Muscle layer of duodenum (tissue), 2 donors: ENCODE data around the gene SNX5.

Experiments used
- H3K27ac ChIP-seq: one replicate; pipeline ENCODE4 v1.7.0; 2013; ENCODE audit warnings: mild to moderate bottlenecking, low read length
- H3K27me3 ChIP-seq: one replicate; pipeline ENCODE4 v1.7.0; 2013; ENCODE audit warnings: low read depth, mild to moderate bottlenecking, control low read depth, low read length
- H3K36me3 ChIP-seq, 2 donors: one replicate each; pipeline ENCODE4 v1.7.0; 2013; ENCODE audit warnings: low read length in 2 of 2, control low read depth in 1 of 2, mild to moderate bottlenecking in 1 of 2; ENCODE audit not compliant: insufficient read depth in 2 of 2, control insufficient read depth in 1 of 2
- H3K4me1 ChIP-seq, 2 donors: one replicate each; pipeline ENCODE4 v1.7.0; 2013; ENCODE audit warnings: low read length in 2 of 2, mild to moderate bottlenecking in 2 of 2, control low read depth in 1 of 2, moderate library complexity in 1 of 2; ENCODE audit not compliant: insufficient read depth in 2 of 2, control insufficient read depth in 1 of 2
- H3K4me3 ChIP-seq, 2 donors: one replicate each; pipeline ENCODE4 v1.7.0; 2013; ENCODE audit warnings: low read length in 2 of 2, low read depth in 1 of 2, mild to moderate bottlenecking in 1 of 2
- H3K9me3 ChIP-seq, 2 donors: one replicate each; pipeline ENCODE4 v1.7.0; 2013; ENCODE audit warnings: low read length in 2 of 2, control low read depth in 1 of 2, mild to moderate bottlenecking in 1 of 2; ENCODE audit not compliant: control insufficient read depth in 1 of 2
- donor health status: healthy.

Gene SNX5

DNA sequence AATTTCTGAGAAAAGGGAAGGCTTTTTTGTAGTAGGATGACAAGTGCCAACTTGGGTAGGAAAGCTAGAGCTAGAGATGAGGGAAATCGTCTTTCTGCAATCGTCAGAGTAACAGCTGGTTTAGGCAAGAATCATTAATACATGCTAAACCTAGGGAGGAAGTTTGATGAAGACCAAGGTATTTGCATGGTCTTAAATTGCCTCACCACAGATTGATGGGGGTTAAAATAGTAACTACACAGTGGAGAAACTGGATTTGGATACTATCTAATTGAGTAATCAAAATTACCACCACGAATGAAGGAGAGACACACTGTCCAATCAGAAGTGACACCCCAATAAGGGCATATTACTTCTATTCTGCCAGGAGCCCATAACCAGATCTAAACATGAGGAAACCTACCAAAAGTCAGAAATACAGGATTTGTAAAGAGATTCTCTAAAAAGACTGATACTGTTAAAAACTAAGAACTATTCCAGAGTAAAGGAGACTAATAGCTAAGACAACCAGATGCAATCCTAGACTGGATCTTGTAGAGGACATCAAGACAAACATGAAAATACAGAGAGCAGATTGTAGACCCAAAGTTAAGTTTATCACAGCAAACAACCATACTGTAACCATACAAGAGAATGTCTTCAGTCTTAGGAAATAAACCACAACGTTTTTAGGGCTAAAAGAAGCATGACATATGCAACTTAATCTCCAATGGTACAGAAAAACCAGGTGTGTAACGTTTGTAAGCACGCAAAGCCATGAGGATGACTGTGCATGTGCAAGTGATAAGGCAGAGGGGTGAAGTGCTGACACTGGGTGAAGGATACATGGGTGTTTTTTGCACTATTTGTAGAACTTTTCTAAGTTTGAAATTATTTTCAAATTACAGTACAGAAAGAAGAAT, 21.8 kb downstream of the SNX5 start:
- Histone ChIP-seq H3K27me3 (no peaks in the 10 kb centered on the region), H3K36me3 (peaks cover 74 to 80% of the 10 kb centered on the region in 2 donors), H3K4me3 (no peak overlapping the region), H3K9me3 (no peaks in the 10 kb centered on the region), H3K4me1 (no peaks in the 10 kb centered on the region), H3K27ac (no peak overlapping the region)

DNA sequence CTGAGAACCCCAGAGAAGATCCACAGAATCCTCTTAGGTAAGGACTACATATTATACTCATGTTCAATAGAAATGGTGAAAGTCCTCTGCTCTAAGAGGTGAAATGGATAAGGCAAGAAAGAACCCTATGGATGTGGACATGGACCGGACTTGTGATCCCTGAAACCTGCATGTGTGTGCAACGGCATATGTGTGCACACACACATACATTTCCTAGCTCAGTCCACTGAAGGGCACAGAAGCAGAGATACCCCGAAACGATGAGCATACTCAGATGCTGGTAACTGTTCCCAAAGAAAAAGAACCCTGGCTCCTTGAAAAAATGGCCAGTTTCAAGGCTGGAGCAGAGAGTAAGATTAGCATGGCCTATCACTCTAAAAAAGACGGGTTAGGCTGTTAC, 22.6 kb downstream of the SNX5 start:
- Histone ChIP-seq H3K4me3 (no peak overlapping the region), H3K27ac (no peak overlapping the region), H3K36me3 (peaks cover 70 to 79% of the 10 kb centered on the region in 2 donors), H3K4me1 (no peaks in the 10 kb centered on the region), H3K9me3 (no peaks in the 10 kb centered on the region), H3K27me3 (no peaks in the 10 kb centered on the region)

DNA sequence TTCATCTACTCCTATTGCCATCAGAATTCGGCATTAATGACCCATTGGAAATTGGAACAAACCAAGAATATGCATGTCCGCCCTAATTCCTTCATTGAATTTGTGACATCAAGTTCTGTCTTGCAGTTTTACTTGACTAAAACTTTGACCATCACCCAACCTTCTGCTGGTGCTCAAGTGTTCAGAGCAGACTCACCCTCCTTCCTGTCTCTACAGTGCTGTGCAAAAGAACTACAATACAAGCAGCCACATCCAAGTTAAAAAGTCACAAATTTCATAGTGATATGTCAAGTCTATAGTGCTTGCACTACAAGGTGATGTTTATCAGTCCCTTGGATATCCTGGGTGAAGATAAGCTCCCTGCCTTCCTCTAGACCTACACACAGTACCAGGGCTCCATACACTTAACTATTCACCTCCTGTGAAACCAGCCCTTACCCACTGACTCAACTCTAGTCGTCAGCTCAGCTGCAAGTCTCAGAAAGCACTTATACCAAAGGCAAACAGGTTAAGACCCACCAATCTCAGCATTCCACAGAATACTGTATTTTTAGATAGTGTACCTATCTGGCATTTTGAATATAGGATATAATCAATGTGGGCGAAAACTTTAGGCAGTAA, 23.6 kb downstream of the SNX5 start:
- Histone ChIP-seq H3K27me3 (no peaks in the 10 kb centered on the region), H3K36me3 (peaks cover 60 to 69% of the 10 kb centered on the region in 2 donors), H3K4me3 (no peak overlapping the region), H3K9me3 (no peaks in the 10 kb centered on the region), H3K4me1 (peaks cover 0 to 1% of the 10 kb centered on the region in 2 donors), H3K27ac (no peak overlapping the region)

GRCh38 chr20:17943343-17943742, 25.3 kb downstream of the SNX5 start:
- no peak overlapping the region for H3K27ac ChIP-seq
- H3K4me1 ChIP-seq: peaks cover 10 to 17% of the 10 kb centered on the region in 2 donors
- H3K36me3 ChIP-seq: peaks cover 45 to 54% of the 10 kb centered on the region in 2 donors
- H3K4me3 ChIP-seq: no peak overlapping the region
- H3K9me3 ChIP-seq: no peaks in the 10 kb centered on the region
- no peaks in the 10 kb centered on the region for H3K27me3 ChIP-seq

DNA sequence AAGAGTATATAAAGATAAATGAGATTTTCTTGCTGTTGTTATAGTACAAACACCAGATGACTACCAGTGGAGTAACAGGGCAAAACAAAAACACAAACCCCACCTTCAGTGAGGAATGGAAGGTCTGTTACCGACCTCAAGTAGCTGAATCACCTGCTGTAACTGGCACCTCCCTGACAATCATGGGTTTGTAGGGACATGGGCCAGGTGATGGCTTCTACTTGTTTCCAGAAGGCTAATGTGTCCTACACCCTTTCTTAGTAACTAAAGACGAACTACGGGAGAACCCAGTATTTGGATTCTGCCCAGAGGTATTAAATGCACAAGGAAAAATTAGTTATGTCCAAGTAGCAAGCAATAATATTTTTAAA, 26.8 kb downstream of the SNX5 start:
- Histone ChIP-seq H3K27ac (no peak overlapping the region), H3K4me1 (peaks cover 16 to 33% of the 10 kb centered on the region in 2 donors), H3K9me3 (no peaks in the 10 kb centered on the region), H3K27me3 (no peaks in the 10 kb centered on the region), H3K4me3 (no peak overlapping the region), H3K36me3 (peaks cover 34 to 46% of the 10 kb centered on the region in 2 donors)

GRCh38 chr20:17941087-17941825, 27.3 kb downstream of the SNX5 start:
- Histone ChIP-seq H3K4me1 (peaks cover 17 to 38% of the 10 kb centered on the region in 2 donors), H3K27me3 (no peaks in the 10 kb centered on the region), H3K9me3 (no peaks in the 10 kb centered on the region), H3K4me3 (no peak overlapping the region), H3K27ac (no peak overlapping the region), H3K36me3 (peaks cover 29 to 40% of the 10 kb centered on the region in 2 donors)

- no peaks in the 10 kb centered on the region for H3K9me3 ChIP-seq
- H3K27ac ChIP-seq: no peak overlapping the region
These were observed 28.2 kb downstream of the SNX5 start for GRCh38 chr20:17940224-17940971.

GRCh38 chr20:17939622-17940223, 28.9 kb downstream of the SNX5 start:
- H3K4me3 ChIP-seq: no peak overlapping the region
- H3K4me1 ChIP-seq: peaks cover 22 to 43% of the 10 kb centered on the region in 2 donors
- no peaks in the 10 kb centered on the region for H3K27me3 ChIP-seq
- peaks cover 13 to 28% of the 10 kb centered on the region in 2 donors for H3K36me3 ChIP-seq
- H3K27ac ChIP-seq: no peak overlapping the region
- no peaks in the 10 kb centered on the region for H3K9me3 ChIP-seq

More at GRCh38 chr20:17940224-17940971, 28.2 kb downstream of the SNX5 start:
- Histone ChIP-seq H3K4me3 (no peak overlapping the region), H3K27me3 (no peaks in the 10 kb centered on the region), H3K36me3 (peaks cover 20 to 31% of the 10 kb centered on the region in 2 donors), H3K4me1 (peaks cover 22 to 43% of the 10 kb centered on the region in 2 donors)

DNA sequence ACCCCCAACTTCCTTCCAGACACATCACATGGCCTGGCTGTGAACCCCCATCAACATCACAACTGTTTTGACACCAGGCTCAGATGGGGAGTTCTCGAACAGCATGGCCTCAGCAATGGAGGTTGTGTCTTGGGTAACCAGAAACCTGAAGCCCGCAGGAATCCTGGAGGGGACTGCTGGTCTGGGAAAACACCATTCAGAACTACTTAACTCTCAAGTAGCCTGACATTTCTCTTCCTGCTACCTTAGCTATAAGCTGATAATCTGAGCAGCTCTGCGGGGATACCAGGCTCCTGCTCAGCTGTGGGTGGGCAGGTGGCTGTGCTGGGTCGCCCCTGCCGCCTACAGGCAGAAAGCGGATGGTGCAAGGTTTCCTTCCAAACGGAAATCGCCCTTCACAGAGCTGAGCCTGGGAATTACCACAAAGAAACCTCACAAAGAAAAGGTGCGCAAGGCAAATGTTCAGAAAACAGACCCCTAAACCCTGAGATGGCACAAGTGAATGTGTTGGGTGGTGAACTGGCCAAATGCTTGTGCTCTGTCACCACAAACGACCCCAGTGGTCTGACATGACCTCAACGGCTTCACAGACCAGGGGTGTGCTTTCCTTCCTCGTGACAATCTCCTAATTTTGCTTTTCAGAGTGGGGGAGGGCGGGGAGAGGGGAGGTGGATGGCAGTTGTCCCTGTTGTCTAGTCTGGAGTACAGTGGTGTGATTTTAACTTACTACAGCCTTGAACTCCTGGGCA, 29.5 kb downstream of the SNX5 start:
- Histone ChIP-seq H3K9me3 (no peaks in the 10 kb centered on the region), H3K36me3 (peaks cover 12 to 28% of the 10 kb centered on the region in 2 donors), H3K27ac (no peak overlapping the region), H3K4me1 (peaks cover 22 to 43% of the 10 kb centered on the region in 2 donors), H3K27me3 (no peaks in the 10 kb centered on the region), H3K4me3 (no peak overlapping the region)
